ENCODE data around the gene MGST3. TPM values are rescaled to one million over a fixed set of nuclear protein-coding genes. Genes with fewer than 3 reads are reported as not detected.
A peak's percentile ranks its signal among the peaks of the same experiment; 100 is the strongest.

The MGST3 gene
- polyA plus RNA-seq, 1 donor (not counting 4 experiments of a cell fraction or from before 2014, with no cell fraction given): 319 TPM

DNA sequence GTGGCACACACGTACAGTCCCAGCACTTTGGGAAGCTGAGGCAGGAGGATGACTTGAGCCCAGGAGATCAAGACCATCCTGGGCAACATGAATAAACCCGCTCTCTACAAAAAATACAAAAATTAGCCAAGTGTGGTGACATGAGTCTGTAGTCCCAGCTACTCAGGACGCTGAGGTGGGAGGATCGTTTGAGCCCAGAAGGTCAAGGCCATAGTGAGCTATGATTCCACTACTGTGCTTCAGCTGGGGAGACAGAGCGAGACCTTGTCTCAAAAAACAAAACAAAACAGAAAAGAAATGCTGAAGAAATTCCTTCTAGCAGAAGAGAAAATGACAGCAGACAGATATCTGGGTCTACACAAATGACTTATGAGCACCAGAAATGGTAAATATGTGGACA lies 57.0 kb downstream of the MGST3 start:
- Histone ChIP-seq H3K79me2 (ENCODE audit: control insufficient read depth, insufficient read depth, low read length) (peaks cover 53% of the 10 kb centered on the region), H3K4me2 (ENCODE audit: control insufficient read depth, extremely low read depth, insufficient read depth, low read depth, low read length) (no peak overlapping the region), H3K27ac (ENCODE audit: control insufficient read depth, insufficient read depth, low read length) (no peak overlapping the region), H3K9ac (ENCODE audit: control insufficient read depth, extremely low read depth, insufficient read depth, low read length) (no peak overlapping the region), H2AFZ (ENCODE audit: control insufficient read depth, low read length) (no peak overlapping the region), H3K9me1 (ENCODE audit: control insufficient read depth, extremely low read depth, insufficient read depth, low read length) (peaks cover 3% of the 10 kb centered on the region), H3K4me3 (ENCODE audit: control insufficient read depth in 2 of 3, extremely low read depth in 1 of 3, insufficient read depth in 2 of 3, low read depth in 1 of 3, low read length in 3 of 3) (no peak overlapping the region), H3K36me3 (ENCODE audit: control insufficient read depth in 2 of 2, extremely low read depth in 1 of 2, insufficient read depth in 2 of 2, low read length in 2 of 2) (peaks cover 3 to 6% of the 10 kb centered on the region in 2 experiments), H3K4me1 (ENCODE audit: control insufficient read depth, extremely low read depth, insufficient read depth, low read length) (no peaks in the 10 kb centered on the region), H3K9me3 (ENCODE audit: control insufficient read depth, low read depth, low read length) (no peaks in the 10 kb centered on the region), H4K20me1 (ENCODE audit: control insufficient read depth, extremely low read depth, insufficient read depth, low read length) (no peaks in the 10 kb centered on the region), H3K27me3 (ENCODE audit: control insufficient read depth, extremely low read depth, insufficient read depth, low read length) (no peaks in the 10 kb centered on the region)
- FAIRE-seq (no peak), DNase-seq (ENCODE audit: low read depth, low spot score) (no peak)
- TF ChIP-seq EZH2 (IDR thresholded peaks at IDR 0.05; ENCODE audit: low read length): no peak
- TF ChIP-seq, protein P1, sequence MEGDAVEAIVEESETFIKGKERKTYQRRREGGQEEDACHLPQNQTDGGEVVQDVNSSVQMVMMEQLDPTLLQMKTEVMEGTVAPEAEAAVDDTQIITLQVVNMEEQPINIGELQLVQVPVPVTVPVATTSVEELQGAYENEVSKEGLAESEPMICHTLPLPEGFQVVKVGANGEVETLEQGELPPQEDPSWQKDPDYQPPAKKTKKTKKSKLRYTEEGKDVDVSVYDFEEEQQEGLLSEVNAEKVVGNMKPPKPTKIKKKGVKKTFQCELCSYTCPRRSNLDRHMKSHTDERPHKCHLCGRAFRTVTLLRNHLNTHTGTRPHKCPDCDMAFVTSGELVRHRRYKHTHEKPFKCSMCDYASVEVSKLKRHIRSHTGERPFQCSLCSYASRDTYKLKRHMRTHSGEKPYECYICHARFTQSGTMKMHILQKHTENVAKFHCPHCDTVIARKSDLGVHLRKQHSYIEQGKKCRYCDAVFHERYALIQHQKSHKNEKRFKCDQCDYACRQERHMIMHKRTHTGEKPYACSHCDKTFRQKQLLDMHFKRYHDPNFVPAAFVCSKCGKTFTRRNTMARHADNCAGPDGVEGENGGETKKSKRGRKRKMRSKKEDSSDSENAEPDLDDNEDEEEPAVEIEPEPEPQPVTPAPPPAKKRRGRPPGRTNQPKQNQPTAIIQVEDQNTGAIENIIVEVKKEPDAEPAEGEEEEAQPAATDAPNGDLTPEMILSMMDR (optimal IDR thresholded peaks at IDR 0.05 in 1 of 3, IDR thresholded peaks at IDR 0.05 in 1 of 3, conservative IDR thresholded peaks at IDR 0.05 in 1 of 3; ENCODE audit: extremely low read depth in 1 of 3, insufficient read depth in 2 of 3, low read length in 3 of 3): no peak
- dilution Hi-C loops (cut with MboI; ENCODE audit: extremely low pct_ligation_motif_present, low sequenced_read_pairs): no loop called here

DNA sequence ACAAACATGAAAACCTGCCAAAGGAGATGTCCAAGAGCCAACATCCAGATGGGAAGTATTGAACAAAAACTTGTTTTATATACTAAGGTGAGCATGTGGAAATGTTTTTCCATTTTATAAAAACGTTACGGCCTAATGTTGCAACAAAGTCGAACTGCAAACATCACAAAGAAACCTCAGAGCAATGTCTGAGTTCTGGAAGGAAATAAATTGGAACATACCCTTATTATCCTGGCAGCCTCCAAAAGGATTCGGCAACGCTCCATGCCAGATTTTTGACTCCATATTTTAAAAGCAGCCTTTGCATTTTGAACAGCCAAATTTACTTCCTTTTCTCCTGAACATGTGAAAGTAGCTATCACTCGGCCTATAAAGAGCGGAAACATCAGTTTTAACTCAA lies 64.0 kb downstream of the MGST3 start:
- no peak overlapping the region for H3K27ac ChIP-seq (ENCODE audit: control insufficient read depth, insufficient read depth, low read length)
- no peaks in the 10 kb centered on the region for H3K9me1 ChIP-seq (ENCODE audit: control insufficient read depth, extremely low read depth, insufficient read depth, low read length)
- H2AFZ ChIP-seq (ENCODE audit: control insufficient read depth, low read length): no peak overlapping the region
- no peaks in the 10 kb centered on the region for H3K27me3 ChIP-seq (ENCODE audit: control insufficient read depth, extremely low read depth, insufficient read depth, low read length)
- no peaks in the 10 kb centered on the region for H3K36me3 ChIP-seq (ENCODE audit: control insufficient read depth in 2 of 2, extremely low read depth in 1 of 2, insufficient read depth in 2 of 2, low read length in 2 of 2)
- H4K20me1 ChIP-seq (ENCODE audit: control insufficient read depth, extremely low read depth, insufficient read depth, low read length): no peaks in the 10 kb centered on the region
- dilution Hi-C loops (cut with MboI; ENCODE audit: extremely low pct_ligation_motif_present, low sequenced_read_pairs): no loop called here
- no peak overlapping the region for H3K9ac ChIP-seq (ENCODE audit: control insufficient read depth, extremely low read depth, insufficient read depth, low read length)
- peaks cover 16% of the 10 kb centered on the region for H3K4me1 ChIP-seq (ENCODE audit: control insufficient read depth, extremely low read depth, insufficient read depth, low read length)
- peaks cover 41% of the 10 kb centered on the region for H3K79me2 ChIP-seq (ENCODE audit: control insufficient read depth, insufficient read depth, low read length)
- no peak for TF ChIP-seq EZH2 (IDR thresholded peaks at IDR 0.05; ENCODE audit: low read length)
- no peak overlapping the region for H3K4me2 ChIP-seq (ENCODE audit: control insufficient read depth, extremely low read depth, insufficient read depth, low read depth, low read length)
- DNase-seq (ENCODE audit: low read depth, low spot score): no peak
- FAIRE-seq: no peak
- no peak overlapping the region for H3K4me3 ChIP-seq (ENCODE audit: control insufficient read depth in 2 of 3, extremely low read depth in 1 of 3, insufficient read depth in 2 of 3, low read depth in 1 of 3, low read length in 3 of 3)
- H3K9me3 ChIP-seq (ENCODE audit: control insufficient read depth, low read depth, low read length): no peaks in the 10 kb centered on the region

DNA sequence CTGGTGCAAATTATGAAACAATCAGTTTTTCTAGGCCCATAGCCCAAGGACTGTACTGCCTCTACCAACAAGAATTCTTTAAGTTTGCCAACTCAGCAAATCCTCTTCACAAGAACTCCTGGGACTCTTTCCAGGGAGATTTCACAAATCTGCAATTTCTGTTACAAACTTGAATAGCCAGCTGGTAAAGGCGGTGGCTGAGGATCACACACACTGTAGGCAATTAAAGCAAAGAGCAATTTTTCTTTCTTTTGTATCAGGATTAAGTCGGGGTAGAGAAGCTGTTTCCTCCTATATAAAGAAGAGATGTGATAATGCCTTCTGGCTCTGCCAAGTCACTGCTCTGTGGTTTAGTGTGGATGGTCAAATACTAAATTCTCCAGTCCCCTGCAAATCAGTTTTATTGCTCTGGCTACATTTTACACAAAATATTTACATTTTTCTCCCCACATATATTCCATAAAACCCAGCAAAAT lies 65.6 kb downstream of the MGST3 start:
- Histone ChIP-seq H3K27me3 (ENCODE audit: control insufficient read depth, extremely low read depth, insufficient read depth, low read length) (no peaks in the 10 kb centered on the region), H3K9me1 (ENCODE audit: control insufficient read depth, extremely low read depth, insufficient read depth, low read length) (no peaks in the 10 kb centered on the region), H3K9ac (ENCODE audit: control insufficient read depth, extremely low read depth, insufficient read depth, low read length) (peak overlapping the region; percentile 13), H3K9me3 (ENCODE audit: control insufficient read depth, low read depth, low read length) (no peaks in the 10 kb centered on the region), H3K4me3 (ENCODE audit: control insufficient read depth in 2 of 3, extremely low read depth in 1 of 3, insufficient read depth in 2 of 3, low read depth in 1 of 3, low read length in 3 of 3) (peak overlapping the region; percentile 81 to 87 (median 85)), H3K4me1 (ENCODE audit: control insufficient read depth, extremely low read depth, insufficient read depth, low read length) (peaks cover 16% of the 10 kb centered on the region), H4K20me1 (ENCODE audit: control insufficient read depth, extremely low read depth, insufficient read depth, low read length) (no peaks in the 10 kb centered on the region), H2AFZ (ENCODE audit: control insufficient read depth, low read length) (no peak overlapping the region), H3K79me2 (ENCODE audit: control insufficient read depth, insufficient read depth, low read length) (peaks cover 29% of the 10 kb centered on the region), H3K4me2 (ENCODE audit: control insufficient read depth, extremely low read depth, insufficient read depth, low read depth, low read length) (peak overlapping the region; percentile 83), H3K36me3 (ENCODE audit: control insufficient read depth in 2 of 2, extremely low read depth in 1 of 2, insufficient read depth in 2 of 2, low read length in 2 of 2) (no peaks in the 10 kb centered on the region), H3K27ac (ENCODE audit: control insufficient read depth, insufficient read depth, low read length) (peak overlapping the region; percentile 22)
- dilution Hi-C loops (cut with MboI; ENCODE audit: extremely low pct_ligation_motif_present, low sequenced_read_pairs): no loop called here
- peak; percentile 23 for FAIRE-seq
- DNase-seq (ENCODE audit: low read depth, low spot score): no peak
- no peak for TF ChIP-seq EZH2 (IDR thresholded peaks at IDR 0.05; ENCODE audit: low read length)
- TF ChIP-seq, protein P1 (optimal IDR thresholded peaks at IDR 0.05 in 1 of 3, IDR thresholded peaks at IDR 0.05 in 1 of 3, conservative IDR thresholded peaks at IDR 0.05 in 1 of 3; ENCODE audit: extremely low read depth in 1 of 3, insufficient read depth in 2 of 3, low read length in 3 of 3): no peak

Data from keratinocyte (primary cell).